Neuron (in vitro differentiated cells): Measurements from ENCODE around the gene WASF3.

Experiments
- H2AFZ ChIP-seq: one replicate; pipeline ENCODE4 v1.6.1; 2013; ENCODE audit warnings: low read depth, mild to moderate bottlenecking, inconsistent platforms, low read length, moderate library complexity
- H3K27me3 ChIP-seq: one replicate; pipeline ENCODE4 v1.6.1; 2013; ENCODE audit warnings: low read length; ENCODE audit not compliant: insufficient read depth
- H3K36me3 ChIP-seq: one replicate; pipeline ENCODE4 v1.6.1; 2013; ENCODE audit warnings: low read length; ENCODE audit not compliant: insufficient read depth
- H3K4me1 ChIP-seq: one replicate; pipeline ENCODE4 v1.6.1; 2013; ENCODE audit warnings: low read length; ENCODE audit not compliant: insufficient read depth
- H3K4me3 ChIP-seq: 2 replicates; pipeline ENCODE4 v1.5.1; 2013; ENCODE audit warnings: mild to moderate bottlenecking, low read length, moderate library complexity
- H3K9me3 ChIP-seq: one replicate; pipeline ENCODE4 v1.6.1; 2013; ENCODE audit warnings: low read length

Gene WASF3

DNA sequence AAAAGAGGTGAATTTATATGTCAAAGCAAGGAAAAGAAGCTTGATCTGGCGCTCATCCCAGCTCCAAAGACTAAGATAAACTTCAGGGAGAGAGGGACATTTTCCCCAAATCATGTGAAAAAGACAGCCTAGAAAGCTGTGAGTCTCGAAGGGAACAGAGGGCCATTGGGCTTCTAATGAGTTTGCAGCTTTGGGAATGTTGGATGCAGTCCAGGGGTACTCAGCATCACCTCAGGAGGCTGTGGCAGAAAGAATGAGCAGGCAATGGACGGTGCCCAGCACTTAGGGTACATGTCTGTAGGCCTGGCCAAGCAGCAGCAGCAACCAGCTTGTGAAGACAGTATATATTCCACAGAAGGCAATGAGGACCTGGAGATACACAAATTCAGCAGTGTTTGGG, 25.7 kb upstream of the WASF3 start:
- no peak overlapping the region for H2AFZ ChIP-seq
- H3K27me3 ChIP-seq, result no peaks in the 10 kb centered on the region
- H3K4me1 ChIP-seq, result no peaks in the 10 kb centered on the region
- no peaks in the 10 kb centered on the region for H3K9me3 ChIP-seq
- H3K4me3 ChIP-seq, result no peak overlapping the region
- no peaks in the 10 kb centered on the region for H3K36me3 ChIP-seq

DNA sequence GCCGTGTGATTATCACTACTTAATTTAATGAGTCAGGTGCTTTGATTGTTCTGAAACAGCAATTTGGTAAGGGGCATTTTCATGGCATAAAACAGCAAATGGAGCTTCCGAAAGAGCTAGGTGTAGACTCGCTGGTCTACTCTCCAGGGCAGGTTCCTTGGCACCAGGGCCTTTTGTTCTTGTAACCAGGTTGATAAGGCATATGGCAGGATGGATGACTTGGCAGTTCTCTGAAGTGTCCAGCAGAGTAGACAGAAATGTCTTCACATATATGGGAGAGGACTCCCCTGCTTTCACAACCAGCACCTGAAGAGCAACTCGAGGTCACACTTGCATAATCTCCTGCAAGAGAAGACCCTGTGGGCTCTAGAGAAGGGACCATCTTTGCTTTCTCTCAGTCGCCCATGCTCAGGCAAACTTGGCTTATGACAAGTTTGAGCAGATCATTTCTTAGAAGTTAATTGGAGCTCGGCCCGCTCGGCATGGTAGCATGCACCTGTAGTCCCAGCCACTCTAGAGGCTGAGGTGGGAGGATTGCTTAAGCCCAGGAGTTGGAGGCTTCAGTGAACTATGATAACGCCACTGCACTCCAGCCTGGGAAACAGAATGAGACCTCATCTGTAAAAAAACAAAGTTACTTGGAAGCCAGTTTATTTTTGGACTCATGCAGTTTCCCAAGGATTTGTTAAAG, 23.3 kb upstream of the WASF3 start:
- Histone ChIP-seq H3K4me3 (no peak overlapping the region), H3K27me3 (peaks cover 6% of the 10 kb centered on the region), H3K36me3 (no peaks in the 10 kb centered on the region), H2AFZ (no peak overlapping the region), H3K9me3 (no peaks in the 10 kb centered on the region), H3K4me1 (no peaks in the 10 kb centered on the region)

DNA sequence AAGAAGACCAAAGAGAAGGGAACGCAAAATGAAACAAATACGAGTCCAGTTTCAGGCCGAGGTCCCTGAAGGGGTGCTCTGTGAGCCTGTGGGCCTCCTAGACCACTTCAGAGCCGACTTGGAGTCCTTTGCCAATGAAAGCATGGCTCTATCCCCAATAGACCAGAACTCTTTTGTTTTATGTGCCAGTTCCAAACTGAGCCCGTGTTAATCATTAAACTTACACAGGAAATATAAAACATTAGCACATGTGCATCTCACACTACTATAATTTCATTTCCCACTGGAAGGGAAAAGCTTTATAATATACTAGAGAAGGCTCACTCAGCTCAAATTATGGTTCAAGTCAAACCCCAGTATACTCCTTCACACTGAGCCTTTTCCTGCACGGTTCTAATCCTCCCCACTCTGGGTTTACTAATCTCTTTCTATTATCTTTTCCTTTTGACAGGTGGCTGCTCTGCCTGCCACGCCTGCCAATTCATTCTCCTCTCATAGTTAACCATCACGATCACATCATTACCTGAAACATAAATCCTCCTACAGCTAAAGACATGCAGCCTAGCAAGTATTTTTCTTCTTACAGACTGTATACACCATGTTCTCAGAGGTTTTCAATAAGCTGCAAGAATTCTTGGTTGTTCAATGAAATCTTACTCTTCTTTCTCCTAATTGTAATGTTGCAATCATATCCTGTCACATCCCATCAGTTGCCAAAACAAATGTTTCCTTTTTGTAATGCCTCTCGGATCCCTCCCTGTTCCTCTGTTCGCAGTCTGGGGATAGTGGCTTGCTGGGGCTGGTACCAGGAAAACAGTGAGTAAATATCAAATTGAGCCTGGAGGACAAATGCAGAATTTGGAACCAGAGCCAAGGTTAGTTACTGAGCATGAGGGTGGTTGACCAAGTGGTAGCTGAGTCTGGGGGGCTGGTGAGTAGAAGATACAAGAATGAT, 18.8 kb upstream of the WASF3 start:
- H3K27me3 ChIP-seq, result peaks cover 6% of the 10 kb centered on the region
- H3K9me3 ChIP-seq, result no peaks in the 10 kb centered on the region
- H3K36me3 ChIP-seq, result no peaks in the 10 kb centered on the region
- no peaks in the 10 kb centered on the region for H3K4me1 ChIP-seq
- no peak overlapping the region for H3K4me3 ChIP-seq
- H2AFZ ChIP-seq, result no peak overlapping the region

DNA sequence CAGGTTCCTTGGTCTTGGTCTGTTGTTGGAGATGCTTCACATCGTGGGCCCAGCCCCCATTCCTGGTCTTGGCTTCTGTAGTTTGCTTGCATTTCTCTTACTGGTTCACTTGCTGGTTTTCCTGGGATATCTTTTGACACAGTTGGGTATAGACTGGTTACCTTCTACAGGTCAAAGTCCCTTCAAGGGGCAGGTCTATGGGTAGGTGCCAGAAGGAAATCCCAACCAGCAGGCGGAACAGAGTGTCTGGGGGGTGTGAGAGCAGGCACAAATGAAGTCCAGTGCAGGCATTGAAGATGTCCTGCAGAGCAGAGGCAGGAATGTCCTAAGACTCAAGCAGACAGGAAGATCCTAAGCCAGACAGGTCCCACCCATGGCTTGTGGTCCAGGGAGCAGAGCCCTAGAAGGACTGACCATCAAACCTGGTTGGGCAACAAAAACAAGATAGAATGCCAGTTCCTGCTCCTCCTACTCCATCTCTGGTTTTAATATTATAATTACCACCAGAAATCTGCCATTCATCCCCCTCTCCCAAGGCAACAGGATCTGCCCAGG, 17.7 kb upstream of the WASF3 start:
- no peaks in the 10 kb centered on the region for H3K36me3 ChIP-seq
- H2AFZ ChIP-seq, result no peak overlapping the region
- no peaks in the 10 kb centered on the region for H3K4me1 ChIP-seq
- H3K27me3 ChIP-seq, result peaks cover 6% of the 10 kb centered on the region
- H3K4me3 ChIP-seq, result no peak overlapping the region
- no peaks in the 10 kb centered on the region for H3K9me3 ChIP-seq

DNA sequence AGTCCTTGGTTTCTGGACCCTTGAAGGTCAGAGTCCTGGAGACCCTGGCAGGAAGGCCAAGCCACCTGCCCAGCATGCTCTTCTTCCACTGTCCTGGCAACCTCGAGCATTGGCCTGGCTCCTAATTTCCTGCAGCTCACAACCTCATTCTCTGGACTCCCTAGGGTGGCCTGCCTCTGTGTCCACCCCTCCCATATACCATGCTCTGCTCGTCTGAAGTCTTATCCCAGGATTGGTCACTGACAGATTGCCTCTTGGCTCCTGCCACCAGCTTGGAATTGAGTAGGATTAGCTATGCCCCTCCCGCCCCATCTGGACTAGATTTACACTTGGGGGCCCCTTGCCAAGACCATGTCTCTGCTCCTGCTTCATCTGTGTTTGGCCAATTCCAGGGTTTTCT, 17.1 kb upstream of the WASF3 start:
- Histone ChIP-seq H3K36me3 (no peaks in the 10 kb centered on the region), H2AFZ (no peak overlapping the region), H3K9me3 (no peaks in the 10 kb centered on the region), H3K4me3 (no peak overlapping the region), H3K27me3 (peaks cover 6% of the 10 kb centered on the region), H3K4me1 (no peaks in the 10 kb centered on the region)

DNA sequence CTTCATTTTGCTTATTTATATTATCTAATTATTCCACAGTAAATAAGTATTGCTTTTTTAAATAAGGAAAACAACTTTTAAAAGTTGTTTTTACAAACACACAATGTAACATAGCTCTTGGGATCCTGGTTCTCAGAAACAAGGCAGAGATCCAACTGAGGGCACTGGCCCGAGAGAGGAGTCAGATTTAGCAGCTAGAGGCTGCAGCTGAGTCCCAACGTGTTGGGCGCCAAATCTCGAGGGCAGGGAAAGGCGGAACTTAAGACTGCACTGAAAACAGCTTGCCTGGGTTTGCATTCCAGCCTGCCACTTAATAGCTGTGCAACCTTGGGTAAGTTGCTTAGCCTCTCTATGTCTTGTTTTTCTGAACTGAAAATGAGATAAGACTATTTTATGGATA, 16.4 kb upstream of the WASF3 start:
- H3K27me3 ChIP-seq, result peaks cover 6% of the 10 kb centered on the region
- H2AFZ ChIP-seq, result no peak overlapping the region

DNA sequence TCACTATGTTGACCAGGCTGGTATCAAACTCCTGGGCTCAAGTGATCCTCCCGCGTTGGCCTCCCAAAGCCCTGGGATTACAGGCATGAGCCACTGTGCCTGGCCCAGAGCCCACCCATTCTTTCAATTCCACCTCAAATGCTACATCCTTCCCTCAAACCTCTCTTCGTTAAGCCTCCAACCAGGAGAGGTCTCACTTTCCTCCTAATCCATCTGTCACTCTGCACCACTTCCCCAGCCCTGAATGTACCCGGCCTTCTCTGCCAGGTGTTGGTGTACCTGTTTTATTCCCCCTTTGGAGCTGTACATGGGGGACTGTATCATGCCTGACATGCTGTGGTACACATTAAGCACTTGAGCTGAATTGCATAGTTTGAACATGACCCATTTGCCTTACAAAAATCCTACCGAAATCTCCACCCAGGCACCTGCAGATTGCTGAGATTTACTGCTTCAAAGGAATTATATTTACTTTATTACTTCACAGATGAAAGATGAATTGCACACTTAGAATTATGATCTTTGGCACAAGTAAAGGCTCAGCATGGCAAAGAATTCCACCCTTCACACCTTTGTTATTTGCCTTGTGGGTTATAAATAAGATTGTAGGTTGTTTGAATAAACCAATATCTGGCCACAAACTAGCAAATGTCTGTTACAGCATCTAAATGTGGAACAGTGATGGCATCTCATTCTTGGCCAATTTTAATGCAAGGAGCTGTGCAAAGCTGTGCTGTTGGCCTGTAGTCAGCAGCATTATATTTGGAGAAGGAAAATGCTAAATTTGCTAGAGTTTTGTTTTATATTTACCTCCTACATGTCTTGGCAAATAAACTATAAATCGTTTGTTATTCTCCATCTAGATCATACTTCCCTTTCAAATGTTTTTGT, 15.6 kb upstream of the WASF3 start:
- Histone ChIP-seq H3K4me1 (no peaks in the 10 kb centered on the region), H3K36me3 (no peaks in the 10 kb centered on the region), H3K4me3 (no peak overlapping the region), H3K27me3 (peaks cover 6% of the 10 kb centered on the region), H2AFZ (no peak overlapping the region), H3K9me3 (no peaks in the 10 kb centered on the region)

More for the DNA sequence above, 16.4 kb upstream of the WASF3 start:
- Histone ChIP-seq H3K36me3 (no peaks in the 10 kb centered on the region), H3K4me1 (no peaks in the 10 kb centered on the region), H3K9me3 (no peaks in the 10 kb centered on the region), H3K4me3 (no peak overlapping the region)

DNA sequence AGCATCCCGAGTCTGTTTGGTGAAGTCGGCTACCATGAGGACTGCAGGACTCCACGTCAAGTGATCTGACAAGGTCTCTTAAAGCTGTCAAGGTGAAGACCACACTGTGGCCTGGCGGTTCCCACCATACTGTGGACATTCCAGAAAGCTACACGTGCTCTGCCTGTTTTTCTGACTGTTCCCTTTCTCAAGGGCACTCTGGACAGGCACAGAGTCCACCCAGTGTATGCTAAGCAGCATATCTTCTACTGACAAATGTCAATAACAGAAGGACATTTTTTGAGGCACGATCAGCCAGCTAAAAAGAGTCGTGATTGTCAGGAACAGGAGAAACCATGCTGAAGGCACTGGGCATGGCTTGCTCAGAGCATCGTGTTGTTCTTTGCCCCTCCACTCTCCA, 12.8 kb upstream of the WASF3 start:
- H3K27me3 ChIP-seq, result peaks cover 14% of the 10 kb centered on the region

DNA sequence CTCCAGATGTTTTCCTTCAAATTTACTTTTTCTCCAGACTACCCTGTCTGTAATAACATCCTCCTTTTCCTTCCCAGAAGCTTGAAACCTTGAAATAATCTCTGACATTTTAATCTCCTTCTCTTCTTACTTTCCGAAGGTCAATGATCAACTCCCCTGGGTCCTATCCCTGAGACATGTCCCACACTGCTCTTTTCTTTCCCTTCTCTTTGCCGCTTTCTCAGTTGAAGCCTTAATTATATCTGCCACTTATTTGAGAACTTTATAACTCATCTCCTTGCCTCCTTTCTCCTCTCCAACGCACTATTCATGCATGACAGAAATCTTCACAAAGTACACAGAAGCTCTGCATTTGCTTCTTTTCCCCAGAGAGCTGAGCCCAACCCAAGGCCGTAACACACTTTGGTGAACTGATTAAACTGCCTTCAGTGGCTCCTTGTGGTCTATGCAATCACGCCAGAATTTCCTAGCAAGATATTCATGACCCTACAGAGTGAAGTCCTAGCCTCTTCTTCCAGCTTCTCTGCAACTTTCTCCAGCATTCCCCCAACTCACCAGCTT, 9.2 kb upstream of the WASF3 start:
- Histone ChIP-seq H3K36me3 (no peaks in the 10 kb centered on the region), H3K4me3 (no peak overlapping the region), H3K9me3 (no peaks in the 10 kb centered on the region), H2AFZ (no peak overlapping the region), H3K27me3 (peaks cover 20% of the 10 kb centered on the region), H3K4me1 (no peaks in the 10 kb centered on the region)

More for the DNA sequence above, 12.8 kb upstream of the WASF3 start:
- H3K4me1 ChIP-seq, result no peaks in the 10 kb centered on the region
- H3K9me3 ChIP-seq, result no peaks in the 10 kb centered on the region
- no peaks in the 10 kb centered on the region for H3K36me3 ChIP-seq
- no peak overlapping the region for H3K4me3 ChIP-seq
- no peak overlapping the region for H2AFZ ChIP-seq

DNA sequence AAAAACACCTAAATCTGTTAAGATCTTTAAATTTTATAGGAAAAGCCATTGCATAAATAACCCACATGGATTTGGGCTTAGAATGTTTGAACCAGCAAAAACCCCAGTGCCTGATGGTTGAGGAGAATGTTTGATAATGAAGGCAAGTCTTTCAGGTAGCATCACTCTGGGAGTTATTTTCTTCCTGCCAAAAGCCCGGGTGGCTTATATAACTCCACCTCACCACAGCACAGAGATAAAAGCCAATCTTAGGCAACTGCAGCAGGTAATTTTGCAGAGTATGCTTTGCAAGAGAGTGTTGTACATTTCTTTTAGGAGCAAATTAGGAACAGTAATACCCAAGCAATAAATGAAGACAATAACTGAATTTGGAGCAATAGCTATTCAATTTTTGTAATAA, 7.8 kb upstream of the WASF3 start:
- H3K4me1 ChIP-seq, result no peaks in the 10 kb centered on the region
- no peak overlapping the region for H2AFZ ChIP-seq
- no peaks in the 10 kb centered on the region for H3K9me3 ChIP-seq
- H3K4me3 ChIP-seq, result no peak overlapping the region
- peaks cover 20% of the 10 kb centered on the region for H3K27me3 ChIP-seq
- no peaks in the 10 kb centered on the region for H3K36me3 ChIP-seq

DNA sequence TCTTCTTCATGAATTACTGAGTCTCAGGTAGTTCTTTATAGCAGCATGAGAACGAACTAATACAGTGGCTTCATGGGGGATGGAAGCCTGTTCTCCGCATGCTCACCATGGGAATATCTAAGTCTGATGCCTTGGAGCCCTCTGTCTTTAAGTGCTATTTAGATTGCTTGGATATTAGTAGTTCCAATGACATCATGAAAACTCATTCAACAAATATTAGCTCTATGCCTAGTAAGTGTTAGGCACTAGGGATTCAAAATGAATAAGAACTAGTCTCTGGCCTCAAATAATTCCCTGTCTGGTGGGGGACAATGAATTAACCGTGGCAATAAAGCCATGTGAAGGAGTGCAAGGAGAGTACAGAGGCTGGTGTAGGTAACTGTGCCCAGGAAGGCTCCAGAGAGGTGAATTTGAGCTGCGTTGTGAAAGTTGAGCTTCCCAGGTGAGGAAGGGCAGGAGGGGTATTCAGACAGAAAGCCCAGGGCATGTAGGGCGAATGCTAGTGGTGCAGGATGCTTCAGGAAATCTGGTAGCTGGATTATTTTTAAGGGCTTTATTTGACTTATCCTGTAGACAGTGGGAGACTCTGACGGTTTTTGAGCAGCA, 6.1 kb upstream of the WASF3 start:
- no peaks in the 10 kb centered on the region for H3K36me3 ChIP-seq
- H3K4me1 ChIP-seq, result no peaks in the 10 kb centered on the region
- no peak overlapping the region for H3K4me3 ChIP-seq
- H3K27me3 ChIP-seq, result peaks cover 20% of the 10 kb centered on the region
- H2AFZ ChIP-seq, result no peak overlapping the region
- peaks cover 2% of the 10 kb centered on the region for H3K9me3 ChIP-seq

DNA sequence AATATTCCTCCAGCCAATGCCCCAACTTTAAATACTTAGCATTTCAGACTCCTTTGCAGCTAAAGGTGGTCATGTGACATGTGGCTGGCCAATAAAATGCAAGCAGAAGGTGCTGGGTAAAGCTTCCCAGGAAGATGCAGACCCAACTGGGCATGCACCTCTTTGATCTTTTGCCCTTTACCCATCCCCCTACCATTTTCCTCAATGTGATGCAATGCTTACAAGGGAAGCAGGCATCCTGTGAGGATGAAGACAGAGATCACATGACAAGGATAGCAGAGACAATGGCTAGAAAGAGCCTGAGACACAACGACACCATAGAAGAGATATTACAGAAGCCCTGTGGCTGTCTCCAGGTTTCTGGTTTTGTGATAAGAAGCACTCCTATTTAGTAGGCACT, 2.1 kb upstream of the WASF3 start:
- peaks cover 2% of the 10 kb centered on the region for H3K9me3 ChIP-seq
- H3K4me3 ChIP-seq, result no peak overlapping the region

More for the DNA sequence above, 2.1 kb upstream of the WASF3 start:
- H3K27me3 ChIP-seq, result peaks cover 6% of the 10 kb centered on the region
- no peak overlapping the region for H2AFZ ChIP-seq
- no peaks in the 10 kb centered on the region for H3K36me3 ChIP-seq
- H3K4me1 ChIP-seq, result peaks cover 6% of the 10 kb centered on the region
